Pancreas (tissue), 10 donors: ENCODE measurements around the gene TJP2. TPM values are rescaled to one million over a fixed set of nuclear protein-coding genes. Genes with fewer than 3 reads are reported as not detected.

Source experiments
- ATAC-seq, 4 donors: fragments of 200-7000 bp; cut with Tn5 transposase; one replicate each; pipeline versions ENCODE4 v1.8.0 to v1.9.1; 2020; ENCODE audit warnings: mild to moderate bottlenecking in 4 of 4, moderate library complexity in 4 of 4
- DNase-seq, 6 donors: peaks; one replicate each; pipeline ENCODE4 v3.0.0-alpha.2; 2020
- FAIRE-seq: peaks from 2 replicates; lab custom pipeline; 2012; peaks lifted over from hg19 to GRCh38; lab: Jason Lieb, UNC
- H3K27ac ChIP-seq, 4 donors: fragments of 200-600 bp; sonication (generic); 1 replicate in 3 of 4; 2 replicates in 1 of 4; pipeline versions ENCODE4 v1.5.0 to v1.8.0; 2020
- H3K27me3 ChIP-seq, 4 donors: fragments of 200-600 bp; one replicate each; pipeline ENCODE4 v1.8.0; 2021
- H3K36me3 ChIP-seq, 3 donors: fragments of 200-600 bp; sonication (generic) in 1 of 3; one replicate each; pipeline versions ENCODE4 v1.5.0 to v1.8.0; 2020 to 2021
- H3K4me1 ChIP-seq, 3 donors: fragments of 200-600 bp; one replicate each; pipeline ENCODE4 v1.8.0; 2021
- H3K4me3 ChIP-seq, 4 donors: fragments of 200-600 bp; sonication (generic) in 2 of 4; one replicate each; pipeline versions ENCODE4 v1.5.0 to v1.8.0; 2020 to 2021
- H3K9me3 ChIP-seq, 4 donors: fragments of 200-600 bp; one replicate each; pipeline ENCODE4 v1.8.0; 2021
- CTCF ChIP-seq, 4 donors: fragments of 200-600 bp; sonication (generic) in 3 of 4; IDR thresholded peaks; one replicate each; pipeline versions ENCODE4 v1.5.0 to v1.8.0; 2021; ENCODE audit warnings: antibody characterized with exemption in 4 of 4
- WGBS, 2 donors: extraction: QIAGEN DNeasy Blood & Tissue Kit; methylation state at CpG; one replicate each; pipeline ENCODE4 v1.1.7; 2013; 5-methylcytosine and 5-hydroxymethylcytosine counted together
- intact Hi-C, 3 donors: fragments of 100-400 bp; cut with DNase I; formaldehyde crosslinking; loops; one replicate each; pipeline versions ENCODE4 v1.11.1 to v1.14.2; 2022
- polyA plus RNA-seq, 2 donors: library from polyadenylated mRNA; stranded (reverse); fragments of 200-250 nt; gene quantifications; one replicate each; pipeline ENCODE4 v1.2.3, GENCODE V29; 2013
- total RNA-seq, 6 donors: library from RNA; stranded (reverse); fragmentation: NEBNext Ultra II Directional in 4 of 6; extraction: Animal tissue kit (Norgen Biotek cat#: 25700) in 4 of 6; gene quantifications; one replicate each; pipeline versions ENCODE4 v1.2.1 to v1.2.4, GENCODE V29; 2021 to 2023
- donor health status: healthy with polysubstance abuse.
- donor health status: DM: no; HTN: no; CAD: no; lungs with moderate emphysema.
- donor health status: DM: no; HTN: no; CAD: no.
- donor health status: control.
- donor health status: control.
- donor health status: Bipolar disorder and iron deficiency.
- donor health status: DM: yes; HTN: yes; CAD: no.
- donor health status: DM: no; HTN: no; CAD: no.
- donor health status: DM: no; HTN: no; CAD: no.
- donor health status: DM: yes; HTN: yes; CAD: no.

The TJP2 gene
- total and polyA plus RNA-seq, 8 donors, result 24.1 to 70.3 (median 31.5) TPM

GRCh38 chr9:69207503-69207902 is 33.4 kb downstream of the TJP2 start:
- Histone ChIP-seq H3K36me3 (no peaks in the 10 kb centered on the region), H3K4me1 (peaks cover 0 to 8% (median 0%) of the 10 kb centered on the region in 3 donors), H3K4me3 (no peak overlapping the region), H3K9me3 (no peaks in the 10 kb centered on the region), H3K27ac (no peak overlapping the region), H3K27me3 (no peaks in the 10 kb centered on the region)
- 22 to 25% methylated on average over 6 of the region's 6 CpGs for WGBS, 2 donors
- intact Hi-C loops, result no loop called here
- DNase-seq, result peak in 1 of 6 donors; percentile 24
- no peak for TF ChIP-seq CTCF (IDR thresholded peaks at IDR 0.05)
- no peak for FAIRE-seq
- ATAC-seq, result peak in 3 of 4 donors; percentile 34 to 61 (median 60)

- 84 to 90% methylated on average over 3 of the region's 3 CpGs for WGBS, 2 donors
- no peaks in the 10 kb centered on the region for H3K27me3 ChIP-seq
- H3K4me3 ChIP-seq, result no peak overlapping the region
- DNase-seq, result no peak
- H3K36me3 ChIP-seq, result no peaks in the 10 kb centered on the region
- TF ChIP-seq CTCF (IDR thresholded peaks at IDR 0.05), result no peak
- no peak for ATAC-seq
- no peak overlapping the region for H3K27ac ChIP-seq
- intact Hi-C loops, result no loop called here
- no peak for FAIRE-seq
- peaks cover 0 to 11% (median 6%) of the 10 kb centered on the region in 3 donors for H3K4me1 ChIP-seq
- no peaks in the 10 kb centered on the region for H3K9me3 ChIP-seq
Observed at GRCh38 chr9:69211424-69212036, 37.5 kb downstream of the TJP2 start.

- no peaks in the 10 kb centered on the region for H3K27me3 ChIP-seq
- no peak for DNase-seq
- no peak for FAIRE-seq
- ATAC-seq, result no peak
- no peak for TF ChIP-seq CTCF (IDR thresholded peaks at IDR 0.05)
- WGBS, 2 donors, result 78 to 82% methylated on average over 5 of the region's 5 CpGs
- H3K4me1 ChIP-seq, result peaks cover 0 to 11% (median 6%) of the 10 kb centered on the region in 3 donors
- H3K27ac ChIP-seq, result no peak overlapping the region
- intact Hi-C loops, result no loop called here
- H3K9me3 ChIP-seq, result no peaks in the 10 kb centered on the region
- no peak overlapping the region for H3K4me3 ChIP-seq
- peaks cover 0 to 2% (median 0%) of the 10 kb centered on the region in 3 donors for H3K36me3 ChIP-seq
Observed at GRCh38 chr9:69213647-69214046, 39.6 kb downstream of the TJP2 start.

GRCh38 chr9:69214939-69215338 is 40.9 kb downstream of the TJP2 start:
- ATAC-seq, result peak in 3 of 4 donors; percentile 44 to 56 (median 48)
- Histone ChIP-seq H3K4me1 (peaks cover 0 to 11% (median 6%) of the 10 kb centered on the region in 3 donors), H3K9me3 (no peaks in the 10 kb centered on the region), H3K4me3 (no peak overlapping the region), H3K27ac (no peak overlapping the region), H3K36me3 (peaks cover 0 to 10% (median 0%) of the 10 kb centered on the region in 3 donors), H3K27me3 (no peaks in the 10 kb centered on the region)
- WGBS, 2 donors, result 38 to 41% methylated on average over 4 of the region's 4 CpGs
- TF ChIP-seq CTCF (IDR thresholded peaks at IDR 0.05), result no peak
- intact Hi-C loops, result no loop called here
- no peak for DNase-seq
- FAIRE-seq, result no peak
